ENCODE data around the gene MDM1. TPM values are rescaled to one million over a fixed set of nuclear protein-coding genes. Genes with fewer than 3 reads are reported as not detected.

MDM1 gene
- total and polyA plus RNA-seq, 2 of the 13 experiments (the other 11 are each of a cell fraction or from before 2014, with no cell fraction given) = 4.6 to 15.2 TPM

- TF ChIP-seq HNF1A (IDR thresholded peaks at IDR 0.05; ENCODE audit: low read depth) = no peak
- TF ChIP-seq HNF1A (CRISPR knock-in tag; IDR thresholded peaks at IDR 0.05; ENCODE audit: borderline replicate concordance) = no peak
- TF ChIP-seq ZNF30 (CRISPR knock-in tag; IDR thresholded peaks at IDR 0.05) = no peak
- no peak for TF ChIP-seq CREBL2 (CRISPR knock-in tag; IDR thresholded peaks at IDR 0.05; ENCODE audit: borderline replicate concordance)
- no peak for TF ChIP-seq FOXO4 (CRISPR knock-in tag; conservative IDR thresholded peaks at IDR 0.05)
- TF ChIP-seq MIER2 (CRISPR knock-in tag; IDR thresholded peaks at IDR 0.05) = no peak
- TF ChIP-seq FOSL2 (CRISPR knock-in tag; IDR thresholded peaks at IDR 0.05) = no peak
- no peak for TF ChIP-seq RAD21 (CRISPR knock-in tag; IDR thresholded peaks at IDR 0.05)
- TF ChIP-seq PHF5A (CRISPR knock-in tag; IDR thresholded peaks at IDR 0.05; ENCODE audit: low read depth, unreplicated experiment) = no peak
- no peak for TF ChIP-seq AKAP8 (CRISPR knock-in tag; IDR thresholded peaks at IDR 0.05)
- TF ChIP-seq PLSCR1 (CRISPR knock-in tag; IDR thresholded peaks at IDR 0.05; ENCODE audit: borderline replicate concordance) = no peak
- TF ChIP-seq MAFF (IDR thresholded peaks at IDR 0.05; ENCODE audit: low read depth, low read length) = no peak
- no peak for TF ChIP-seq TBP (CRISPR knock-in tag; IDR thresholded peaks at IDR 0.05)
- peak; percentile 58; the same call in 1 of the 2 replicates for TF ChIP-seq POGZ (CRISPR knock-in tag; IDR thresholded peaks at IDR 0.05)
- TF ChIP-seq SOX6 (IDR thresholded peaks at IDR 0.05) = no peak
- TF ChIP-seq SOX6 (CRISPR knock-in tag; IDR thresholded peaks at IDR 0.05) = peak; percentile 35; the same call in 1 of the 2 replicates
- no peak for TF ChIP-seq ZNF101 (CRISPR knock-in tag; IDR thresholded peaks at IDR 0.05; ENCODE audit: borderline replicate concordance, low read depth)
- TF ChIP-seq ZNF367 (CRISPR knock-in tag; IDR thresholded peaks at IDR 0.05; ENCODE audit: borderline replicate concordance) = no peak
- no peak for TF ChIP-seq ZNF280B (CRISPR knock-in tag; IDR thresholded peaks at IDR 0.05; ENCODE audit: borderline replicate concordance)
Observed at GRCh38 chr12:68331869-68332727, at the start of gene MDM1 (continued).
